ENCODE measurements around the gene TFAP2B. TPM values are rescaled to one million over a fixed set of nuclear protein-coding genes. Genes with fewer than 3 reads are reported as not detected.
A peak's percentile ranks its signal among the peaks of the same experiment; 100 is the strongest.

Gene TFAP2B
- total RNA-seq, 1 donor from 2014 or later = 4.6 TPM

DNA sequence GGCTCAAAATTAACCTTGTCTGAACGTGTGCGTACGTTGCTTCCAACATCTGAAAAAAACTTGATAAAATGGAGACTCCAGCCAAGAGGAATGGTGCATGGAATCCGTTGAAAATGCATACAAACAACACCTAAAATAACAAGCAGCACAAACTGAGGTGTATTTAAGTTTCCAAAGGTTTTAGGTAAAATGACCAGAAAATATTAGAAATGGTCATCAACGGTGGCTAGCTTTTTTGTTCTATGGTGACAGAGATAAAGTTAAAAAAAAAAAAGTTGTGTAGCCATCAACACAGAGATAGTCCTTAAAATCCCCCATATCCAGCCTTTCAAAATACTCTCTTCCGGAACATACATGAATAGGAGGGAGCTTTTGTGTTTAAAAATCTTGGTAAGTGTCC is 651 bp upstream of the TFAP2B start:
- peak overlapping the region; percentile 7 for H3K4me3 ChIP-seq (ENCODE audit: low read depth, low read length)
- no peak for DNase-seq (ENCODE audit: low read depth)
- TF ChIP-seq, protein P1, sequence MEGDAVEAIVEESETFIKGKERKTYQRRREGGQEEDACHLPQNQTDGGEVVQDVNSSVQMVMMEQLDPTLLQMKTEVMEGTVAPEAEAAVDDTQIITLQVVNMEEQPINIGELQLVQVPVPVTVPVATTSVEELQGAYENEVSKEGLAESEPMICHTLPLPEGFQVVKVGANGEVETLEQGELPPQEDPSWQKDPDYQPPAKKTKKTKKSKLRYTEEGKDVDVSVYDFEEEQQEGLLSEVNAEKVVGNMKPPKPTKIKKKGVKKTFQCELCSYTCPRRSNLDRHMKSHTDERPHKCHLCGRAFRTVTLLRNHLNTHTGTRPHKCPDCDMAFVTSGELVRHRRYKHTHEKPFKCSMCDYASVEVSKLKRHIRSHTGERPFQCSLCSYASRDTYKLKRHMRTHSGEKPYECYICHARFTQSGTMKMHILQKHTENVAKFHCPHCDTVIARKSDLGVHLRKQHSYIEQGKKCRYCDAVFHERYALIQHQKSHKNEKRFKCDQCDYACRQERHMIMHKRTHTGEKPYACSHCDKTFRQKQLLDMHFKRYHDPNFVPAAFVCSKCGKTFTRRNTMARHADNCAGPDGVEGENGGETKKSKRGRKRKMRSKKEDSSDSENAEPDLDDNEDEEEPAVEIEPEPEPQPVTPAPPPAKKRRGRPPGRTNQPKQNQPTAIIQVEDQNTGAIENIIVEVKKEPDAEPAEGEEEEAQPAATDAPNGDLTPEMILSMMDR (conservative IDR thresholded peaks at IDR 0.05; ENCODE audit: low read depth, low read length) = no peak

DNA sequence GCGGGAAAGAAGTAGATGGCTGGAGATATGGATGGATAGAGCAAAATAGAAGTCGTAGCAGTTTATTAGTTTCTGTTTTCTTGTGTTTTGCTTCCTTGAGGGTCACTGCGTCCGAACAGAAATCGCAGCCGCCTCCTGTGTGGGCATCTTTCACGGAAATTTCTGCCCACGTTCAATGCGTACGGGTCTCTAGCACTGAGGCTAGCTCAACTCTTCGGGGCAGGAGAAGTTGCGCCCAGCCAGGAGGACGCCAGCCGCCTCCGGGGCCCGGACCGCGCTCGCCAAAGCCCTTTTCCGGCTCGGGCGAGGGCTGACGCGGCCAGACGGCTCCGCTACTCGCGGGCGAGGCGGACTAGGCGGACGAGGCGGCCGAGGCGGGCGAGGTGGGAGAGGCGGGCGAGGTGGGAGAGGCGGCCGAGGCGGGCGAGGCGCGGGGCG is 814 bp downstream of the TFAP2B start:
- peak overlapping the region; percentile 57 for H3K4me3 ChIP-seq (ENCODE audit: low read depth, low read length)
- TF ChIP-seq, protein P1 (conservative IDR thresholded peaks at IDR 0.05; ENCODE audit: low read depth, low read length) = no peak
- no peak for DNase-seq (ENCODE audit: low read depth)

DNA sequence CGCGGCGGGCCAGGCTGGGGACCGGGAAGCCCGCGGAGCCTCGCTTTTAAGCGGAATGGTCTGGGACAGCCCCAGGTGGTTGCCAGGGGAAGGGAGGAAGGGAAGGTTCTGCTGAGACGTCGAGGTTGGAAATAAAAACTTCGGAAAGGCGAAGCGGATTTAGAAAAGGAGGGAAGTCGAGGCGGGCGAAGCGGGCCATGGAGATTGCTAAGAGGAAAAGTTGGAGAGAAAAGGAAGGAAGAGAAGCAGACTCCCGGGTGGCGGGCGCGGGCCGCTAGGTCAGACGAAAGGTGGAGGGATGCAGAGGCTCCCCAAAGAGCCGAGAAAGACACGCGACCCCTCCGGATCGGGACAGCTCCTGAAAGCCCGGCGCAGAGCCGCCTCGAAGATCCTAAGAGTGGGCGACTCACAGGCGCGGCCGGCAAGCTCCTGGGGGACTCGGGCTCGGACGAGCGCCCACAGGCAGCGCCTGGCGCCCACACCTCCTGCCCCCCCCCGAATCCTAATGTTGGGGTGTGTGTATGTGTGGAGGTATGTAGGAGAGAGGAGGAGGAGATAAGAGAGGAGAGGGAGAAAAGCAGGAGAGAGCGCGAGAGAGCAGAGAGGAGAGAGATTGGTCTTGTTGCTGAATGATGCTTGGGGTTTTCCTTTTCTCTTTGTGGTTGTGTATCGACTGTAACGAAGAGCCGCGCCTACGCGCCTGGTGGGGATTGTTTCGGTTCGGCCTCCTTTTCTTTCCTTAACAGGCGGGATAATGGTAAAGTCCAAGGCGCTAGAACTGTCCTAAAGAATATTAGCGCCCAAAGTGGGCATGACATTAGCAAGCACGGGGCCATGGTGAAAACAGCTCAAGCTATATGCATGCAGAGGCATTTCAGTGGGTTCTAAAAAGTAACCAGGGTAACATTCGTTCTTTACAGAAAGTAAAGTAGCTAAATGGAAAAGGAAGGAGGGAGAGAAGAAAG is 1.5 kb downstream of the TFAP2B start:
- peak overlapping the region; percentile 57 for H3K4me3 ChIP-seq (ENCODE audit: low read depth, low read length)
- DNase-seq (ENCODE audit: low read depth) = no peak
- TF ChIP-seq, protein P1 (conservative IDR thresholded peaks at IDR 0.05; ENCODE audit: low read depth, low read length) = no peak

DNA sequence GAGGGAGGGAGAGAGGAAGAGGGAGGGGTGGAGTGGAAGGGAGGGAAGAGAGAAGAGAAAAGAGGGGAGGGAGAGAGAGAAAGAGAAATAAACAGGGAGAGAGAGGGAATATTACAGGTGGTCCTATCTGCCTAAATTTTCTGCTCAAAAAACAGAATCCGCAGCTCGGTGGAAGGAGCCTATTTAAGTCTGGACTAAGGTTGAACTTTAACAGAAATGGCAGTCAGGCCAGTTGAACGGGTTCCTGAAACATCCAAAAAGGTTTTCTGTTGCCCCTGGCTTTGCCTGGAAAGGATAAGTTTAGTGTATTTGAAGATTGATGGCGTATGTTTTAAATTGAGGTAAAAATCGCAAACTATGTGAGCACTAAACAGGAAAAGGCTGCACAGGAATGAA is 2.2 kb downstream of the TFAP2B start:
- H3K4me3 ChIP-seq (ENCODE audit: low read depth, low read length) = peak overlapping the region; percentile 57
- DNase-seq (ENCODE audit: low read depth) = no peak

DNA sequence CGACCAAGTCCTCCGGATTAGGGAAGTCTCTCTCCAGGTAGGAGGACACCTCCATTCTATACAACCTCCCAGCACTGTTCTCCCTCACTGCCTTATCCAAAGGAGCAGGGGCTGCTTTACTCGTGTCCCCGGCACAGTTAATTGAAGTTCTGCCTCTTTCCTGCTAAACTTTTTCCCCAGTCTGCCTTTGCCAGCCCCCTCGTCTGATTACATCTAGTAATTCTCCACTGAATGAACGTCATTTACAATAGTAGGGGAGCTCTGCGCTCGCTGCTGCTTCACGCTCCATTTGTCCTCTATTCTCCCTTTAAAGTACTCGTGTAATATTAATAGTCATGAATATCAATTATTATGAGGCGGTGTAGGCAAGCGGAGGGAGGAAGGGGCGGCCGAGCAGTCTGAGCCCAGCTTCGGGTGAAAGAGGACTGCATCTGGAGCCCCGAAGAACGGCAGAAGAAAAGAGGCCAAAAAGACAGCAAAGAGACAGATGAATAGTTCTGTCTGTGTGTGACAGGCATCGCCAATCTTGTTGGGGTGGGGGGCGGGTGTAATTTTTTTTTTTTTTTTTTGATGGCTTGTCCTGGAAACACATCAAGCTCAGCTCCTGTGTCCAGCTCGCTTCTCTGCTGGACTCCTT is 2.9 kb downstream of the TFAP2B start:
- no peak for DNase-seq (ENCODE audit: low read depth)
- H3K4me3 ChIP-seq (ENCODE audit: low read depth, low read length) = peak overlapping the region; percentile 57
- TF ChIP-seq, protein P1 (conservative IDR thresholded peaks at IDR 0.05; ENCODE audit: low read depth, low read length) = no peak

More for the DNA sequence above, 2.2 kb downstream of the TFAP2B start:
- TF ChIP-seq, protein P1 (conservative IDR thresholded peaks at IDR 0.05; ENCODE audit: low read depth, low read length) = no peak

DNA sequence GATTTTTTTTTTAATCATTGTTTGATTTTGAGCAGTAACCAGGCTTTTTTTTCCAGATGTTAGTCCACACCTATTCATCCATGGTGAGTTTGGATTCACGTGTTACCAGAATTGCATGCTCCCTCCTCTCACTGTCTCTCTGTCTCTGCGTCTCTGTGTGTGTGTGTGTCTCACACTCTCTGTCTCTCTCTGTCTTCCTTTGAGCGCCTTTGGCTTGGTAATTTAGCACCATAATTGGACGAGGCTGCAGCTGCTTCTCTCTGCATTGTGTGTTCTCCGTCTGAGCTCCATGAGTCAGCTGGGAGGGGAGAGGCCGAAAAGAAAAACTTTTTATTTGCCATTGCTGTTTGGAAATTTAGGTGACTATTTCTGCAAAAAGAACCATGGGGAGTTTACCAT is 3.4 kb downstream of the TFAP2B start:
- TF ChIP-seq, protein P1 (conservative IDR thresholded peaks at IDR 0.05; ENCODE audit: low read depth, low read length) = no peak
- no peak for DNase-seq (ENCODE audit: low read depth)
- peak overlapping the region; percentile 57 for H3K4me3 ChIP-seq (ENCODE audit: low read depth, low read length)
